SK-N-SH (cell line): ENCODE measurements around the gene FOXP1.

Experiments used
- CTCF ChIP-seq: fragments of 200-600 bp; sonication (generic); IDR thresholded peaks from 2 replicates; pipeline ENCODE4 v1.6.1; 2017; ENCODE audit warnings: antibody characterized with exemption, mild to moderate bottlenecking, moderate library complexity
- FOXM1 ChIP-seq: IDR thresholded peaks from 2 replicates; pipeline ENCODE4 v1.4.0; 2012; ENCODE audit warnings: low read depth, mild to moderate bottlenecking
- GATA2 ChIP-seq: sonication (generic); formaldehyde crosslinking; IDR thresholded peaks from 2 replicates; pipeline ENCODE4 v1.5.0; 2020; ENCODE audit warnings: mild to moderate bottlenecking, missing genetic modification reagents
- POLR2AphosphoS5 ChIP-seq: IDR thresholded peaks from 2 replicates; pipeline ENCODE4 v1.6.1; 2012; ENCODE audit warnings: low read depth, low read length
- REST ChIP-seq: IDR thresholded peaks from 2 replicates; pipeline ENCODE4 v1.6.1; 2012; ENCODE audit warnings: mild to moderate bottlenecking, low read depth, low read length, moderate library complexity
- TAF1 ChIP-seq: IDR thresholded peaks from 2 replicates; pipeline ENCODE4 v1.6.1; 2012; ENCODE audit warnings: low read depth, mild to moderate bottlenecking, low read length, moderate library complexity, borderline replicate concordance

GRCh38 chr3:71031181-71031580 lies 552.3 kb downstream of the FOXP1 start:
- TF ChIP-seq CTCF (no peak), GATA2 (CRISPR knock-in tag) (no peak), REST (no peak), POLR2AphosphoS5 (no peak), TAF1 (no peak), FOXM1 (no peak)
